Endothelial cell of umbilical vein (primary cell): Measurements from ENCODE around the gene BACH2. TPM values are rescaled to one million over a fixed set of nuclear protein-coding genes. Genes with fewer than 3 reads are reported as not detected.

Source experiments
- BruUV-seq: library from RNA; stranded (reverse); fragments of 400-500 nt; replicated peaks from 2 replicates; lab custom pipeline; 2021; lab: Mats Ljungman, UMichigan
- CTCF ChIA-PET: fragments of 300-600, 350-600 bp; sonication (Branson Sonifier 250); formaldehyde crosslinking; loops from one replicate; lab custom pipeline; 2021; ENCODE audit warnings: antibody characterized with exemption, inconsistent platforms; lab: Charles Lee
- POLR2A ChIA-PET: fragments of 300-600, 350-600 bp; sonication (Branson Sonifier 250); formaldehyde crosslinking; loops from one replicate; lab custom pipeline; 2021; ENCODE audit warnings: antibody characterized with exemption, inconsistent platforms; lab: Charles Lee
- DNase-seq: peaks from one replicate; pipeline ENCODE4 v3.0.0-alpha.2; 2011; ENCODE audit warnings: low read depth, low spot score
- FAIRE-seq: peaks from 2 replicates; lab custom pipeline; 2011; peaks lifted over from hg19 to GRCh38; lab: Jason Lieb, UNC
- H2AFZ ChIP-seq: 2 replicates; pipeline ENCODE4 v1.6.0; 2012; ENCODE audit warnings: low read depth, low read length, control low read depth, inconsistent platforms
- H3K27ac ChIP-seq: 2 replicates; pipeline ENCODE4 v1.5.1; 2011; ENCODE audit warnings: low read depth, mild to moderate bottlenecking, control low read depth, low read length, moderate library complexity; ENCODE audit not compliant: insufficient read depth
- H3K27me3 ChIP-seq, 2 experiments: 2 replicates each; pipeline versions ENCODE4 v1.6.0 to v1.6.1; 2011; ENCODE audit warnings: low read length in 2 of 2, mixed read lengths in 1 of 2; ENCODE audit not compliant: control insufficient read depth in 2 of 2, insufficient read depth in 2 of 2
- H3K36me3 ChIP-seq, 2 experiments: 2 replicates in 1 of 2; 3 replicates in 1 of 2; pipeline ENCODE4 v1.5.1; 2011; ENCODE audit warnings: low read length in 2 of 2, mild to moderate bottlenecking in 1 of 2, moderate library complexity in 1 of 2; ENCODE audit not compliant: control insufficient read depth in 2 of 2, insufficient read depth in 2 of 2; ENCODE audit errors: extremely low read depth in 1 of 2
- H3K4me1 ChIP-seq: 3 replicates; pipeline ENCODE4 v1.5.1; 2011; ENCODE audit warnings: mild to moderate bottlenecking, low read length; ENCODE audit not compliant: control insufficient read depth, insufficient read depth; ENCODE audit errors: extremely low read depth
- H3K4me2 ChIP-seq: 2 replicates; pipeline ENCODE4 v1.6.1; 2011; ENCODE audit warnings: low read length, control low read depth, mixed read lengths; ENCODE audit not compliant: insufficient read depth
- H3K4me3 ChIP-seq, 3 experiments: fragments of 200-600 bp in 1 of 3; sonication (generic), shearing (Covaris generic) in 1 of 3; replicated peaks in 1 of 3; 2 replicates each; pipeline ENCODE4 v1.5.1; 2011 to 2016; ENCODE audit warnings: control low read depth in 3 of 3, low read length in 3 of 3, mild to moderate bottlenecking in 2 of 3, inconsistent platforms in 1 of 3, low read depth in 1 of 3, moderate library complexity in 1 of 3; ENCODE audit not compliant: insufficient read depth in 1 of 3
- H3K79me2 ChIP-seq: 2 replicates; pipeline ENCODE4 v1.6.0; 2012; ENCODE audit warnings: low read length, inconsistent platforms; ENCODE audit not compliant: control insufficient read depth, insufficient read depth
- H3K9ac ChIP-seq: replicated peaks from 2 replicates; pipeline ENCODE3; 2011; ENCODE audit warnings: low read length, control low read depth; ENCODE audit not compliant: insufficient read depth; ENCODE audit errors: extremely low read depth
- H3K9me1 ChIP-seq: replicated peaks from 3 replicates; pipeline ENCODE4 v1.6.0; 2011; ENCODE audit warnings: mild to moderate bottlenecking, low read length; ENCODE audit not compliant: control insufficient read depth, insufficient read depth; ENCODE audit errors: extremely low read depth
- H3K9me3 ChIP-seq: replicated peaks from 2 replicates; pipeline ENCODE4 v1.5.1; 2012; ENCODE audit warnings: low read length, inconsistent platforms; ENCODE audit not compliant: control insufficient read depth, insufficient read depth
- H4K20me1 ChIP-seq: replicated peaks from 2 replicates; pipeline ENCODE3; 2011; ENCODE audit warnings: mild to moderate bottlenecking, low read length; ENCODE audit not compliant: control insufficient read depth, insufficient read depth; ENCODE audit errors: extremely low read depth
- CTCF ChIP-seq, 2 donors: IDR thresholded peaks; 1 replicate in 1 of 2; 2 replicates in 1 of 2; pipeline ENCODE4 v1.5.1; 2011; ENCODE audit warnings: low read length in 2 of 2, mild to moderate bottlenecking in 2 of 2, moderate library complexity in 2 of 2, control low read depth in 1 of 2, inconsistent platforms in 1 of 2, low read depth in 1 of 2; ENCODE audit not compliant: insufficient read depth in 1 of 2; ENCODE audit errors: extremely low read depth in 1 of 2
- EZH2 ChIP-seq: IDR thresholded peaks from 2 replicates; pipeline ENCODE4 v1.6.1; 2012; ENCODE audit warnings: borderline replicate concordance, low read depth, mild to moderate bottlenecking, moderate library complexity, low read length, inconsistent platforms; ENCODE audit not compliant: severe bottlenecking
- FOS ChIP-seq: IDR thresholded peaks from 2 replicates; pipeline ENCODE4 v1.6.1; 2011; ENCODE audit warnings: mild to moderate bottlenecking, low read length, moderate library complexity, borderline replicate concordance; ENCODE audit not compliant: insufficient read depth
- GATA2 ChIP-seq: IDR thresholded peaks from 2 replicates; pipeline ENCODE4 v1.7.0; 2011; ENCODE audit warnings: low read depth, mild to moderate bottlenecking, moderate library complexity, mixed read lengths, low read length; ENCODE audit not compliant: insufficient read length, insufficient read depth
- JUN ChIP-seq: IDR thresholded peaks from 2 replicates; pipeline ENCODE4 v1.6.1; 2011; ENCODE audit warnings: borderline replicate concordance, low read depth; ENCODE audit not compliant: insufficient read length, insufficient read depth
- MAX ChIP-seq: IDR thresholded peaks from 2 replicates; pipeline ENCODE4 v1.6.1; 2011; ENCODE audit not compliant: insufficient read depth, insufficient read length
- MYC ChIP-seq: IDR thresholded peaks from one replicate; pipeline ENCODE4 v1.6.1; 2011; ENCODE audit warnings: mild to moderate bottlenecking, low read depth, low read length
- POLR2A ChIP-seq: IDR thresholded peaks from 2 replicates; pipeline ENCODE4 v1.6.1; 2012; ENCODE audit warnings: low read depth, mild to moderate bottlenecking, control low read depth, low read length
- POLR2AphosphoS5 ChIP-seq: IDR thresholded peaks from 2 replicates; pipeline ENCODE4 v1.6.1; 2012; ENCODE audit warnings: low read depth, mild to moderate bottlenecking, control low read depth, low read length, moderate library complexity; ENCODE audit not compliant: insufficient read depth
- dilution Hi-C: fragments of 300-500 bp; cut with MboI; formaldehyde crosslinking; loops from one replicate; pipeline ENCODE4 v1.15.0; 2019; ENCODE audit warnings: low sequenced_read_pairs; ENCODE audit not compliant: extremely low pct_ligation_motif_present
- intact Hi-C: fragments of 100-400 bp; cut with micrococcal nuclease; formaldehyde crosslinking; loops from one replicate; pipeline ENCODE4 v1.10.0; 2022
- polyA plus RNA-seq, 4 experiments: library from polyadenylated mRNA; depleted of rRNA in 3 of 4; stranded (reverse) in 3 of 4; unstranded in 1 of 4; fragments of >200 nt; gene quantifications; 2 replicates each; pipeline versions ENCODE4 v1.2.1 to v1.2.3, GENCODE V29; 2011 to 2012; ENCODE audit warnings: missing spikeins in 1 of 4
- total RNA-seq: library from RNA; stranded (reverse); gene quantifications from 2 replicates; pipeline ENCODE4 v1.2.3, GENCODE V29; 2021

The BACH2 gene
- total and polyA plus RNA-seq, 2 donors (not counting 3 experiments of a cell fraction or from before 2014, with no cell fraction given), result 1.7 to 5.6 TPM

GRCh38 chr6:90020746-90021145 is 275.9 kb downstream of the BACH2 start:
- DNase-seq (no peak), FAIRE-seq (no peak)
- CTCF ChIA-PET, result no interaction called here
- POLR2A ChIA-PET, result no interaction called here
- Histone ChIP-seq H3K27me3 (peaks cover 0 to 3% of the 10 kb centered on the region in 2 experiments), H3K4me1 (no peaks in the 10 kb centered on the region), H3K9ac (no peak overlapping the region), H3K79me2 (no peaks in the 10 kb centered on the region), H3K4me2 (no peak overlapping the region), H3K36me3 (no peaks in the 10 kb centered on the region), H3K27ac (no peak overlapping the region), H4K20me1 (no peaks in the 10 kb centered on the region), H3K9me3 (no peaks in the 10 kb centered on the region), H3K4me3 (no peak overlapping the region), H3K9me1 (no peaks in the 10 kb centered on the region), H2AFZ (no peak overlapping the region)
- dilution Hi-C loops, result no loop called here
- intact Hi-C loops, result no loop called here
- BruUV-seq, result no TSS peak
- no peak for TF ChIP-seq GATA2
- no peak for TF ChIP-seq POLR2AphosphoS5
- TF ChIP-seq POLR2A, result no peak
- TF ChIP-seq JUN, result no peak
- TF ChIP-seq CTCF (IDR thresholded peaks at IDR 0.05; ENCODE audit: extremely low read depth in 1 of 2, insufficient read depth in 1 of 2, low read depth in 1 of 2, low read length in 2 of 2), result no peak
- no peak for TF ChIP-seq MAX
- TF ChIP-seq FOS, result no peak
- TF ChIP-seq EZH2, result no peak
- no peak for TF ChIP-seq MYC
